Measurements from ENCODE around the gene TRAF3.

DNA sequence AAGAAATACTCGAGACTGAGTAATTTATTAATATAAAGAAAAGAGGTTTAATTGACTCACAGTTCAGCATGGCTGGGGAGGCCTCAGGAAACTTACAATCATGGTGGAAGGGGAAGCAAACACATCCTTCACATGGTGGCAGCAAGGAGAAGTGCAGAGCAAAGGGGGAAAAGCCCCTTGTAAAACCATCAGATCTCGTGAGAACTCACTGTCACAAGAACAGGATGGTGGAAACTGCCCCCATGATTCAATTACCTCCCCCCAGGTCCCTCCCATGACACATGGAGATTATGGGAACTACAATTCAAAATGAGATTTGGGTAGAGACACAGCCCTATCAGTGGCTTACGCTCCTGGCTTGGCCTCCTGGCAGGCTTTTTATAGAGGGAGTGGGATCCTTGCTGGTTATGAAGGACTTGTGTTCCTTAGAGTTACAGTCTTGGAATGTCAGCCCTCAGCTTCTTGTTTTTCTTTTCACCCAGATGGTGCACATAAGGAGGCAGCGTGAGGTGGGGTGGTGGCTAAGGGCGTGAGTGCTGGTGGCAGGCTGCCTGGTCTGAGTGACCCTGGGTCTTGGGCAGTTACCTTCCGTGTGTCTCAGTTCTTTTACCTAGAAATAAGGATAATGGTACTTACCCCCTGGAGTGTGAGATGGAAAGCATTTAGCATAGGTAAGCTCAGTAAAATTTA lies 25.7 kb downstream of the TRAF3 start:
- TF ChIP-seq, protein P1, sequence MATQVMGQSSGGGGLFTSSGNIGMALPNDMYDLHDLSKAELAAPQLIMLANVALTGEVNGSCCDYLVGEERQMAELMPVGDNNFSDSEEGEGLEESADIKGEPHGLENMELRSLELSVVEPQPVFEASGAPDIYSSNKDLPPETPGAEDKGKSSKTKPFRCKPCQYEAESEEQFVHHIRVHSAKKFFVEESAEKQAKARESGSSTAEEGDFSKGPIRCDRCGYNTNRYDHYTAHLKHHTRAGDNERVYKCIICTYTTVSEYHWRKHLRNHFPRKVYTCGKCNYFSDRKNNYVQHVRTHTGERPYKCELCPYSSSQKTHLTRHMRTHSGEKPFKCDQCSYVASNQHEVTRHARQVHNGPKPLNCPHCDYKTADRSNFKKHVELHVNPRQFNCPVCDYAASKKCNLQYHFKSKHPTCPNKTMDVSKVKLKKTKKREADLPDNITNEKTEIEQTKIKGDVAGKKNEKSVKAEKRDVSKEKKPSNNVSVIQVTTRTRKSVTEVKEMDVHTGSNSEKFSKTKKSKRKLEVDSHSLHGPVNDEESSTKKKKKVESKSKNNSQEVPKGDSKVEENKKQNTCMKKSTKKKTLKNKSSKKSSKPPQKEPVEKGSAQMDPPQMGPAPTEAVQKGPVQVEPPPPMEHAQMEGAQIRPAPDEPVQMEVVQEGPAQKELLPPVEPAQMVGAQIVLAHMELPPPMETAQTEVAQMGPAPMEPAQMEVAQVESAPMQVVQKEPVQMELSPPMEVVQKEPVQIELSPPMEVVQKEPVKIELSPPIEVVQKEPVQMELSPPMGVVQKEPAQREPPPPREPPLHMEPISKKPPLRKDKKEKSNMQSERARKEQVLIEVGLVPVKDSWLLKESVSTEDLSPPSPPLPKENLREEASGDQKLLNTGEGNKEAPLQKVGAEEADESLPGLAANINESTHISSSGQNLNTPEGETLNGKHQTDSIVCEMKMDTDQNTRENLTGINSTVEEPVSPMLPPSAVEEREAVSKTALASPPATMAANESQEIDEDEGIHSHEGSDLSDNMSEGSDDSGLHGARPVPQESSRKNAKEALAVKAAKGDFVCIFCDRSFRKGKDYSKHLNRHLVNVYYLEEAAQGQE (IDR thresholded peaks at IDR 0.05; ENCODE audit: insufficient read depth in 1 of 2, low read depth in 2 of 2, low read length in 2 of 2): no peak
- TF ChIP-seq TAF1 (IDR thresholded peaks at IDR 0.05; ENCODE audit: borderline replicate concordance, insufficient read depth, low read length) (no peak), POLR2AphosphoS5 (IDR thresholded peaks at IDR 0.05; ENCODE audit: low read depth, low read length) (no peak), FOXP2 (optimal IDR thresholded peaks at IDR 0.05; ENCODE audit: borderline replicate concordance, extremely low read depth, extremely low read length, insufficient read depth) (no peak), SIN3A (IDR thresholded peaks at IDR 0.05; ENCODE audit: borderline replicate concordance, insufficient read depth, low read length) (no peak)
